B cell (primary cell): ENCODE results near the gene CABLES1. TPM values are rescaled to one million over a fixed set of nuclear protein-coding genes. Genes with fewer than 3 reads are reported as not detected.

Source experiments
- ATAC-seq: fragments of 200-7000 bp; cut with Tn5 transposase; one replicate; pipeline ENCODE4 v1.10.0; 2021; ENCODE audit warnings: low read depth, mild to moderate bottlenecking, moderate number of reproducible peaks, moderate library complexity
- CTCF ChIA-PET: fragments of 350-600 bp; sonication (Branson Sonifier 250); formaldehyde crosslinking; loops from one replicate; lab custom pipeline; 2021; ENCODE audit warnings: antibody characterized with exemption, inconsistent platforms; lab: Charles Lee
- POLR2A ChIA-PET: fragments of 350-600 bp; sonication (Branson Sonifier 250); formaldehyde crosslinking; loops from one replicate; lab custom pipeline; 2021; ENCODE audit warnings: antibody characterized with exemption; lab: Charles Lee
- DNase-seq: peaks from one replicate; pipeline ENCODE4 v3.0.0; 2013
- H2AFZ ChIP-seq: 2 replicates; pipeline ENCODE4 v1.6.1; 2012; ENCODE audit warnings: mild to moderate bottlenecking, low read depth, low read length; ENCODE audit not compliant: insufficient read depth, poor library complexity, severe bottlenecking
- H3K27ac ChIP-seq, 2 donors: 1 replicate in 1 of 2; 2 replicates in 1 of 2; pipeline ENCODE4 v1.5.1; 2012 to 2013; ENCODE audit warnings: low read length in 2 of 2, mild to moderate bottlenecking in 2 of 2, moderate library complexity in 1 of 2
- H3K27me3 ChIP-seq, 4 experiments: fragments of 200-600 bp in 1 of 4; sonication (generic) in 1 of 4; replicated peaks in 1 of 4; 1 replicate in 2 of 4; 2 replicates in 2 of 4; pipeline versions ENCODE4 v1.6.1 to v1.7.0; 2013 to 2016; ENCODE audit warnings: low read length in 3 of 4, mild to moderate bottlenecking in 2 of 4, mixed read lengths in 1 of 4, moderate library complexity in 1 of 4; ENCODE audit not compliant: insufficient read depth in 4 of 4, control insufficient read depth in 3 of 4; ENCODE audit errors: control extremely low read depth in 1 of 4
- H3K36me3 ChIP-seq, 2 experiments: replicated peaks in 1 of 2; 1 replicate in 1 of 2; 2 replicates in 1 of 2; pipeline versions ENCODE4 v1.6.1 to v1.7.1; 2013; ENCODE audit warnings: low read length in 1 of 2; ENCODE audit not compliant: insufficient read depth in 2 of 2, control insufficient read depth in 1 of 2; ENCODE audit errors: control extremely low read depth in 1 of 2, extremely low read depth in 1 of 2
- H3K4me1 ChIP-seq, 2 donors: fragments of 200-600 bp in 1 of 2; sonication (generic) in 1 of 2; 1 replicate in 1 of 2; 2 replicates in 1 of 2; pipeline versions ENCODE4 v1.5.1 to v1.6.1; 2013 to 2017; ENCODE audit warnings: low read length in 2 of 2; ENCODE audit not compliant: control insufficient read depth in 2 of 2, insufficient read depth in 2 of 2
- H3K4me2 ChIP-seq: replicated peaks from 2 replicates; pipeline ENCODE3; 2012; ENCODE audit warnings: mild to moderate bottlenecking, low read depth, low read length; ENCODE audit not compliant: poor library complexity, severe bottlenecking
- H3K4me3 ChIP-seq, 5 experiments: fragments of 200-600 bp in 1 of 5; sonication (generic) in 1 of 5; 1 replicate in 3 of 5; 2 replicates in 2 of 5; pipeline versions ENCODE4 v1.5.1 to v1.7.0; 2011 to 2016; ENCODE audit warnings: low read length in 4 of 5, mild to moderate bottlenecking in 4 of 5, low read depth in 2 of 5, control low read depth in 1 of 5, moderate library complexity in 1 of 5; ENCODE audit not compliant: insufficient read depth in 1 of 5; ENCODE audit errors: control extremely low read depth in 1 of 5, extremely low read depth in 1 of 5
- H3K79me2 ChIP-seq: fragments of 200-600 bp; sonication (generic); one replicate; pipeline ENCODE4 v1.6.0; 2016; ENCODE audit warnings: low read length; ENCODE audit not compliant: control insufficient read depth, insufficient read depth
- H3K9ac ChIP-seq: fragments of 200-600 bp; sonication (generic); 2 replicates; pipeline ENCODE4 v1.6.1; 2017; ENCODE audit warnings: mild to moderate bottlenecking, low read length, moderate library complexity
- H3K9me3 ChIP-seq, 3 donors: one replicate each; pipeline versions ENCODE4 v1.6.1 to v1.7.1; 2013; ENCODE audit warnings: low read length in 2 of 3; ENCODE audit not compliant: control insufficient read depth in 2 of 3, insufficient read depth in 1 of 3; ENCODE audit errors: control extremely low read depth in 1 of 3
- H4K20me1 ChIP-seq: 2 replicates; pipeline ENCODE4 v1.6.0; 2012; ENCODE audit warnings: mild to moderate bottlenecking, low read length; ENCODE audit not compliant: insufficient read depth, control insufficient read depth, poor library complexity, severe bottlenecking
- H3K27ac Mint-ChIP-seq: one replicate; pipeline ENCODE4 v1.8.0; 2021; ENCODE audit warnings: mixed read lengths
- H3K27me3 Mint-ChIP-seq: one replicate; pipeline ENCODE4 v1.8.0; 2021; ENCODE audit warnings: mixed read lengths
- H3K4me1 Mint-ChIP-seq: one replicate; pipeline ENCODE4 v1.8.0; 2021; ENCODE audit warnings: mixed read lengths
- H3K4me3 Mint-ChIP-seq: one replicate; pipeline ENCODE4 v1.8.0; 2021; ENCODE audit warnings: mixed read lengths
- H3K9me3 Mint-ChIP-seq: one replicate; pipeline ENCODE4 v1.8.0; 2022; ENCODE audit warnings: mixed read lengths; ENCODE audit not compliant: insufficient read depth
- CTCF ChIP-seq: fragments of 200-600 bp; IDR thresholded peaks from one replicate; pipeline ENCODE4 v1.8.0; 2022; ENCODE audit warnings: antibody characterized with exemption, mild to moderate bottlenecking
- EZH2 ChIP-seq: IDR thresholded peaks from 2 replicates; pipeline ENCODE4 v1.6.1; 2012; ENCODE audit warnings: borderline replicate concordance, low read depth, mild to moderate bottlenecking, moderate library complexity, low read length; ENCODE audit not compliant: insufficient read depth, poor library complexity, severe bottlenecking
- whole genome bisulfite sequencing: methylation state at CpG from one replicate; pipeline ENCODE4 v1.1.5; 2013; ENCODE audit warnings: missing lambda C conversion rate; ENCODE audit not compliant: insufficient coverage; 5-methylcytosine and 5-hydroxymethylcytosine counted together
- intact Hi-C: fragments of 100-400 bp; cut with micrococcal nuclease; formaldehyde crosslinking; loops from one replicate; pipeline ENCODE4 v1.10.0; 2022
- polyA plus RNA-seq: library from polyadenylated mRNA; depleted of rRNA; stranded (reverse); fragments of >200 nt; gene quantifications from 2 replicates; pipeline ENCODE4 v1.2.3, GENCODE V29; 2012
- total RNA-seq, 2 donors: library from RNA; stranded (reverse); fragments of 120-200 nt in 1 of 2; gene quantifications; 1 replicate in 1 of 2; 2 replicates in 1 of 2; pipeline versions ENCODE4 v1.2.3 to v1.2.4, GENCODE V29; 2013 to 2022

The CABLES1 gene
- total and polyA plus RNA-seq, 2 donors (not counting 1 experiment from before 2014, with no cell fraction given): 0.30 to 56.3 TPM

- H3K4me1 Mint-ChIP-seq: peaks cover 26% of the 10 kb centered on the region
- DNase-seq (peak; percentile 73), ATAC-seq (peak; percentile 70)
- no peaks in the 10 kb centered on the region for H4K20me1 ChIP-seq
- TF ChIP-seq CTCF: no peak
- TF ChIP-seq EZH2: no peak
- H3K9me3 ChIP-seq: peaks cover 0 to 12% (median 0%) of the 10 kb centered on the region in 3 donors
- H3K4me3 Mint-ChIP-seq: peak overlapping the region; percentile 79
- ChIA-PET POLR2A (interaction anchor here (1.0 to 1.7 kb wide), 6 partner anchors 94 to 278 kb away, joined by 3 to 7 read pairs (median 4); partner anchors contain the start of gene RBBP8), CTCF (interaction anchor here (0.9 to 8.0 kb wide), 11 partner anchors 13 to 277 kb away, joined by 3 to 182 read pairs (median 4); no protein-coding TSS in a partner anchor)
- no peaks in the 10 kb centered on the region for H3K9me3 Mint-ChIP-seq
- peaks cover 31 to 36% of the 10 kb centered on the region in 2 donors for H3K4me1 ChIP-seq
- H3K27ac Mint-ChIP-seq: peak overlapping the region; percentile 84
- 11% methylated on average over 6 of the region's 18 CpGs for WGBS
- peak overlapping the region; percentile 98 for H3K4me2 ChIP-seq
- H3K27me3 ChIP-seq: peaks cover 0 to 51% (median 28%) of the 10 kb centered on the region in 4 experiments
- H3K36me3 ChIP-seq: no peaks in the 10 kb centered on the region
- intact Hi-C loops: loop anchor here (1.0 kb wide), 2 partner anchors 97 to 201 kb away; partner anchors contain the start of gene RBBP8
- H3K4me3 ChIP-seq: peak overlapping the region in 4 of 5 experiments; percentile 4 to 57 (median 48)
- peak overlapping the region; percentile 85 for H2AFZ ChIP-seq
- no peak overlapping the region for H3K27ac ChIP-seq
- no peaks in the 10 kb centered on the region for H3K79me2 ChIP-seq
- peak overlapping the region; percentile 68 for H3K9ac ChIP-seq
- H3K27me3 Mint-ChIP-seq: peaks cover 33% of the 10 kb centered on the region
Measured at GRCh38 chr18:23133860-23134779, 1.2 kb upstream of the CABLES1 start.
